Heart left ventricle (tissue), 16 donors: Measurements from ENCODE around the gene AMOTL2. TPM values are rescaled to one million over a fixed set of nuclear protein-coding genes. Genes with fewer than 3 reads are reported as not detected.

Source experiments
- ATAC-seq, 4 donors: fragments of 200-7000 bp; cut with Tn5 transposase; one replicate each; pipeline ENCODE4 v1.9.1; 2020 to 2022; ENCODE audit warnings: moderate library complexity in 4 of 4, mild to moderate bottlenecking in 3 of 4, moderate number of reproducible peaks in 1 of 4
- DNase-seq, 5 donors: peaks; one replicate each; pipeline ENCODE4 v3.0.0-alpha.2; 2020
- H3K27ac ChIP-seq, 12 donors: fragments of 200-600 bp; sonication (generic) in 4 of 12; one replicate each; pipeline versions ENCODE4 v1.5.0 to v1.8.0; 2016 to 2022; ENCODE audit warnings: mild to moderate bottlenecking in 2 of 12
- H3K27me3 ChIP-seq, 9 donors: fragments of 200-600 bp; sonication (generic) in 2 of 9; one replicate each; pipeline versions ENCODE4 v1.5.1 to v1.8.0; 2016 to 2022; ENCODE audit warnings: mild to moderate bottlenecking in 3 of 9
- H3K36me3 ChIP-seq, 9 donors: fragments of 200-600 bp; sonication (generic) in 2 of 9; one replicate each; pipeline versions ENCODE4 v1.5.0 to v1.8.0; 2018 to 2022; ENCODE audit warnings: mild to moderate bottlenecking in 2 of 9
- H3K4me1 ChIP-seq, 12 donors: fragments of 200-600 bp; sonication (generic) in 4 of 12; one replicate each; pipeline versions ENCODE4 v1.5.0 to v1.8.0; 2016 to 2022; ENCODE audit warnings: mild to moderate bottlenecking in 3 of 12
- H3K4me3 ChIP-seq, 12 donors: fragments of 200-600 bp; sonication (generic) in 4 of 12; one replicate each; pipeline versions ENCODE4 v1.5.0 to v1.8.0; 2017 to 2022; ENCODE audit warnings: mild to moderate bottlenecking in 9 of 12, moderate library complexity in 4 of 12
- H3K9me3 ChIP-seq, 12 donors: fragments of 200-600 bp; sonication (generic) in 4 of 12; one replicate each; pipeline versions ENCODE4 v1.5.0 to v1.8.0; 2016 to 2022; ENCODE audit warnings: mild to moderate bottlenecking in 1 of 12
- CTCF ChIP-seq, 12 donors: fragments of 200-600 bp; sonication (generic) in 4 of 12; IDR thresholded peaks; one replicate each; pipeline versions ENCODE4 v1.5.0 to v1.8.0; 2018 to 2022; ENCODE audit warnings: antibody characterized with exemption in 12 of 12, mild to moderate bottlenecking in 5 of 12
- POLR2A ChIP-seq, 2 donors: fragments of 450-650 bp; IDR thresholded peaks; one replicate each; pipeline ENCODE4 v1.6.1; 2017; ENCODE audit warnings: antibody characterized with exemption in 2 of 2, mild to moderate bottlenecking in 2 of 2, moderate library complexity in 2 of 2
- WGBS, 4 donors: extraction: QIAGEN DNeasy Blood & Tissue Kit in 2 of 4; methylation state at CpG; one replicate each; pipeline versions ENCODE4 v1.1.5 to v1.1.7; 2013 to 2018; 5-methylcytosine and 5-hydroxymethylcytosine counted together
- intact Hi-C, 10 donors: fragments of 100-400 bp; cut with DNase I; formaldehyde crosslinking; loops; one replicate each; pipeline versions ENCODE4 v1.11.1 to v1.14.2; 2022
- polyA plus RNA-seq, 2 donors: library from polyadenylated mRNA; stranded (reverse); fragments of 200-250 nt; gene quantifications; one replicate each; pipeline ENCODE4 v1.2.3, GENCODE V29; 2013
- total RNA-seq, 9 donors: library from RNA; depleted of rRNA in 2 of 9; stranded (reverse); fragments of >200 nt in 2 of 9; fragmentation: NEBNext Ultra II Directional in 3 of 9; extraction: Animal tissue kit (Norgen Biotek cat#: 25700) in 3 of 9; gene quantifications; one replicate each; pipeline versions ENCODE4 v1.1.0 to v1.2.4, GENCODE V29; 2016 to 2023
- donor health status: ischemic (EF 13 %, LVEDD 7.1; RV severe dilation, severe dysfunction).
- donor health status: healthy with polysubstance abuse.
- donor health status: DM: no; HTN: yes; CAD: no.
- donor health status: DM: no; HTN: no; CAD: no.
- donor health status: ischemic (EF 25% LVEDD 6.9; RV normal size, moderate dysfunction).
- donor health status: ischemic (EF 25% LVEDD 5.7; RV mildly dilated, moderate dysfunction).
- donor health status: healthy.
- donor health status: DM: yes; HTN: yes; CAD: no.
- donor health status: ischemic (EF 35%, LVEDD 5.7; RV mildly dilated, moderate dysfunction).
- donor health status: nonischemic (EF 11% LVEDD 7.7; RV severe dilation, severe dysfunction).
- donor health status: DM: yes; HTN: yes; CAD: no.
- donor health status: PGD.
- donor health status: ischemic (EF 29% LVEDD 5.4; RV normal size, mild dysfunction).
- donor health status: nonischemic (EF 23%, LVEDD 6.1; RV moderate dilation, normal function).

The AMOTL2 gene
- total and polyA plus RNA-seq, 11 donors, result 19.0 to 109 (median 48.9) TPM

- 72 to 84% (median 79%) methylated on average over 4 of the region's 4 CpGs for WGBS, 4 donors
- Histone ChIP-seq H3K36me3 (peaks cover 0 to 77% (median 62%) of the 10 kb centered on the region in 9 donors), H3K4me1 (peaks cover 47 to 92% (median 83%) of the 10 kb centered on the region in 12 donors), H3K27me3 (peaks cover 0 to 5% (median 0%) of the 10 kb centered on the region in 9 donors), H3K9me3 (no peaks in the 10 kb centered on the region), H3K27ac (peak overlapping the region; percentile 37 to 100 (median 98)), H3K4me3 (no peak overlapping the region)
- ATAC-seq, result no peak
- TF ChIP-seq CTCF (IDR thresholded peaks at IDR 0.05) (no peak), POLR2A (IDR thresholded peaks at IDR 0.05) (no peak)
- no peak for DNase-seq
- intact Hi-C loops, result no loop called here
Measured at GRCh38 chr3:134368751-134369105, 5.5 kb downstream of the AMOTL2 start.

- Histone ChIP-seq H3K9me3 (no peaks in the 10 kb centered on the region), H3K36me3 (peaks cover 0 to 83% (median 65%) of the 10 kb centered on the region in 9 donors), H3K27ac (peak overlapping the region; percentile 37 to 100 (median 98)), H3K4me3 (no peak overlapping the region), H3K4me1 (peaks cover 53 to 98% (median 89%) of the 10 kb centered on the region in 12 donors), H3K27me3 (no peaks in the 10 kb centered on the region)
- TF ChIP-seq CTCF (IDR thresholded peaks at IDR 0.05), result no peak
- no peak for TF ChIP-seq POLR2A (IDR thresholded peaks at IDR 0.05)
- no peak for ATAC-seq
- peak in 1 of 5 donors; percentile 17 for DNase-seq
- intact Hi-C loops, result no loop called here
- WGBS, 4 donors, result 72 to 81% (median 75%) methylated on average over 7 to 8 of the region's 8 CpGs
Measured at GRCh38 chr3:134367869-134368750, 6.1 kb downstream of the AMOTL2 start.

GRCh38 chr3:134366928-134367811, 7.1 kb downstream of the AMOTL2 start:
- intact Hi-C loops, result no loop called here
- Histone ChIP-seq H3K36me3 (peaks cover 0 to 92% (median 75%) of the 10 kb centered on the region in 9 donors), H3K27ac (peak overlapping the region; percentile 33 to 100 (median 98)), H3K9me3 (no peaks in the 10 kb centered on the region), H3K4me3 (no peak overlapping the region), H3K4me1 (peaks cover 53 to 100% (median 97%) of the 10 kb centered on the region in 12 donors), H3K27me3 (no peaks in the 10 kb centered on the region)
- ATAC-seq (peak in 3 of 4 donors; percentile 9 to 43 (median 15)), DNase-seq (peak in 3 of 5 donors; percentile 51 to 74 (median 67))
- 52 to 62% (median 53%) methylated on average over 14 to 15 of the region's 15 CpGs for WGBS, 4 donors
- TF ChIP-seq CTCF (IDR thresholded peaks at IDR 0.05), result no peak
- TF ChIP-seq POLR2A (IDR thresholded peaks at IDR 0.05), result no peak
